Colon (tissue), 2 donors: ENCODE data around the gene KRTAP20-1.

Experiments
- FAIRE-seq: peaks from 2 replicates; lab custom pipeline; 2012; peaks lifted over from hg19 to GRCh38; lab: Jason Lieb, UNC
- donor health status: control.
- donor health status: control.

The KRTAP20-1 gene

GRCh38 chr21:30616125-30616524 is at the start of gene KRTAP20-1:
KRTAP20-1 (plus strand) TSS chr21:30616425; CDS start chr21:30616455, 30 bp downstream.
- FAIRE-seq: no peak

GRCh38 chr21:30567617-30568016 is 48.6 kb upstream of the KRTAP20-1 start:
- FAIRE-seq: no peak

GRCh38 chr21:30577766-30578165 is 38.5 kb upstream of the KRTAP20-1 start:
- no peak for FAIRE-seq

- FAIRE-seq: no peak
These were observed 36.9 kb upstream of the KRTAP20-1 start for GRCh38 chr21:30579346-30579745.

- FAIRE-seq: no peak
These were observed 36.1 kb upstream of the KRTAP20-1 start for GRCh38 chr21:30580132-30580531.

GRCh38 chr21:30582870-30583269 is 33.4 kb upstream of the KRTAP20-1 start:
- FAIRE-seq: no peak

GRCh38 chr21:30590297-30590696 is 25.9 kb upstream of the KRTAP20-1 start, which contains the start of gene KRTAP22-2:
KRTAP22-2 (minus strand) TSS chr21:30590397.
- FAIRE-seq: no peak

- FAIRE-seq: no peak
These were observed 24.1 kb upstream of the KRTAP20-1 start, which contains the start of gene KRTAP6-3 for GRCh38 chr21:30592140-30592539. KRTAP6-3 (plus strand) TSS chr21:30592440; CDS start chr21:30592446, 6 bp downstream.

- no peak for FAIRE-seq
These were observed 17.4 kb upstream of the KRTAP20-1 start, which contains the start of gene KRTAP6-2 for GRCh38 chr21:30598802-30599201. KRTAP6-2 (minus strand) TSS chr21:30598902; CDS start chr21:30598874, 28 bp downstream.

GRCh38 chr21:30600787-30601186 is 15.4 kb upstream of the KRTAP20-1 start, which contains the start of gene KRTAP22-1:
KRTAP22-1 (plus strand) TSS chr21:30601087.
- FAIRE-seq: no peak

GRCh38 chr21:30605968-30606367 is 10.3 kb upstream of the KRTAP20-1 start:
- FAIRE-seq: no peak

GRCh38 chr21:30612132-30612531 is 4.1 kb upstream of the KRTAP20-1 start:
- no peak for FAIRE-seq

- FAIRE-seq: no peak
These were observed 2.4 kb upstream of the KRTAP20-1 start, which contains the start of gene KRTAP6-1 for GRCh38 chr21:30613836-30614235. KRTAP6-1 (minus strand) TSS chr21:30613930; CDS start chr21:30613904, 26 bp downstream.

- no peak for FAIRE-seq
These were observed 1.0 kb upstream of the KRTAP20-1 start for GRCh38 chr21:30615199-30615598.

- FAIRE-seq: no peak
These were observed 3.9 kb downstream of the KRTAP20-1 start for GRCh38 chr21:30620080-30620479.

GRCh38 chr21:30620522-30620921 is 4.3 kb downstream of the KRTAP20-1 start, which contains the start of gene KRTAP20-4:
KRTAP20-4 (plus strand) TSS chr21:30620627.
- FAIRE-seq: no peak

- FAIRE-seq: no peak
These were observed 7.1 kb downstream of the KRTAP20-1 start for GRCh38 chr21:30623362-30623761.

- FAIRE-seq: no peak
These were observed 9.4 kb downstream of the KRTAP20-1 start for GRCh38 chr21:30625449-30626165.

GRCh38 chr21:30628109-30628508 is 11.9 kb downstream of the KRTAP20-1 start:
- no peak for FAIRE-seq

GRCh38 chr21:30629200-30629599 is 13.0 kb downstream of the KRTAP20-1 start:
- no peak for FAIRE-seq

- no peak for FAIRE-seq
These were observed 18.7 kb downstream of the KRTAP20-1 start, which contains the start of gene KRTAP20-2 for GRCh38 chr21:30634906-30635305. KRTAP20-2 (plus strand) TSS chr21:30635206; CDS start chr21:30635264, 58 bp downstream.

- FAIRE-seq: no peak
These were observed 22.5 kb downstream of the KRTAP20-1 start for GRCh38 chr21:30638686-30639085.

GRCh38 chr21:30642564-30642963 is 26.3 kb downstream of the KRTAP20-1 start, which contains the start of gene KRTAP20-3:
KRTAP20-3 (plus strand) TSS chr21:30642864.
- FAIRE-seq: no peak
